H1 (cell line): ENCODE measurements around the gene GPHB5. TPM values are rescaled to one million over a fixed set of nuclear protein-coding genes. Genes with fewer than 3 reads are reported as not detected.

Experiments
- CTCF ChIA-PET: fragments of 300-600 bp; sonication (Branson Sonifier 250); formaldehyde crosslinking; loops from one replicate; lab custom pipeline; 2021; ENCODE audit not compliant: partially characterized antibody; lab: Charles Lee
- POLR2A ChIA-PET: fragments of 300-600 bp; sonication (Branson Sonifier 250); formaldehyde crosslinking; loops from one replicate; lab custom pipeline; 2021; ENCODE audit warnings: inconsistent platforms; ENCODE audit not compliant: partially characterized antibody; lab: Charles Lee
- DNase-seq, 2 experiments: peaks; one replicate each; pipeline versions ENCODE4 v3.0.0 to v3.0.0-alpha.2; 2010 to 2022; ENCODE audit warnings: low spot score in 2 of 2, low read depth in 1 of 2, mixed read lengths in 1 of 2
- FAIRE-seq: peaks from 2 replicates; lab custom pipeline; 2011; peaks lifted over from hg19 to GRCh38; lab: Jason Lieb, UNC
- H2AFZ ChIP-seq: 2 replicates; pipeline ENCODE4 v1.8.1; 2012; ENCODE audit warnings: low read length, inconsistent platforms
- H2AK5ac ChIP-seq: 2 replicates; pipeline ENCODE4 v1.6.1; 2013; ENCODE audit warnings: low read depth, low read length
- H2BK120ac ChIP-seq: replicated peaks from 2 replicates; pipeline ENCODE3; 2013; ENCODE audit warnings: low read depth, low read length, inconsistent platforms
- H2BK12ac ChIP-seq: 2 replicates; pipeline ENCODE4 v1.6.1; 2013; ENCODE audit warnings: low read depth, low read length
- H2BK15ac ChIP-seq: 2 replicates; pipeline ENCODE4 v1.6.1; 2013; ENCODE audit warnings: low read length
- H2BK20ac ChIP-seq: 2 replicates; pipeline ENCODE4 v1.6.1; 2013; ENCODE audit warnings: low read length
- H2BK5ac ChIP-seq: 2 replicates; pipeline ENCODE4 v1.6.1; 2013; ENCODE audit warnings: low read depth, low read length
- H3K14ac ChIP-seq: 2 replicates; pipeline ENCODE4 v1.6.1; 2013; ENCODE audit warnings: inconsistent platforms; ENCODE audit not compliant: insufficient read length
- H3K18ac ChIP-seq: 2 replicates; pipeline ENCODE4 v1.6.1; 2013; ENCODE audit warnings: low read length; ENCODE audit errors: extremely low read depth
- H3K23ac ChIP-seq: 2 replicates; pipeline ENCODE4 v1.6.1; 2013; ENCODE audit warnings: inconsistent platforms; ENCODE audit not compliant: insufficient read length
- H3K23me2 ChIP-seq: 2 replicates; pipeline ENCODE4 v1.6.1; 2013; ENCODE audit warnings: low read depth, low read length
- H3K27ac ChIP-seq: 2 replicates; pipeline ENCODE4 v1.6.1; 2011; ENCODE audit warnings: low read depth, low read length, inconsistent platforms
- H3K27me3 ChIP-seq, 4 experiments: replicated peaks in 1 of 4; 1 replicate in 1 of 4; 2 replicates in 3 of 4; pipeline versions ENCODE4 v1.6.1 to v1.8.1; 2011 to 2013; ENCODE audit warnings: low read length in 3 of 4, mild to moderate bottlenecking in 3 of 4, inconsistent platforms in 2 of 4, mixed read lengths in 2 of 4, moderate library complexity in 1 of 4; ENCODE audit not compliant: control insufficient read depth in 3 of 4, insufficient read depth in 3 of 4; ENCODE audit errors: extremely low read depth in 1 of 4
- H3K36me3 ChIP-seq, 4 experiments: 2 replicates each; pipeline versions ENCODE4 v1.6.1 to v1.8.1; 2011 to 2013; ENCODE audit warnings: mild to moderate bottlenecking in 4 of 4, low read length in 3 of 4, moderate library complexity in 2 of 4, control low read depth in 1 of 4, inconsistent platforms in 1 of 4; ENCODE audit not compliant: insufficient read depth in 4 of 4, control insufficient read depth in 2 of 4
- H3K4ac ChIP-seq: replicated peaks from 2 replicates; pipeline ENCODE3; 2013; ENCODE audit warnings: low read length, low read depth, mixed read lengths, inconsistent platforms; ENCODE audit not compliant: insufficient read length
- H3K4me1 ChIP-seq, 4 experiments: replicated peaks in 1 of 4; 1 replicate in 1 of 4; 2 replicates in 3 of 4; pipeline versions ENCODE4 v1.6.1 to v1.8.1; 2011 to 2013; ENCODE audit warnings: low read length in 3 of 4, inconsistent platforms in 2 of 4, mixed read lengths in 1 of 4; ENCODE audit not compliant: insufficient read depth in 4 of 4, control insufficient read depth in 3 of 4
- H3K4me2 ChIP-seq, 2 experiments: 2 replicates each; pipeline versions ENCODE4 v1.6.1 to v1.8.1; 2011 to 2013; ENCODE audit warnings: low read depth in 2 of 2, low read length in 2 of 2, control low read depth in 1 of 2, inconsistent platforms in 1 of 2, mild to moderate bottlenecking in 1 of 2; ENCODE audit not compliant: insufficient read depth in 1 of 2
- H3K4me3 ChIP-seq, 4 experiments: fragments of 200-600, 300-600 bp in 1 of 4; sonication (generic), shearing (Covaris generic), sonication (Bioruptor Twin) in 1 of 4; 2 replicates each; pipeline versions ENCODE4 v1.5.1 to v1.8.1; 2011 to 2016; ENCODE audit warnings: low read length in 4 of 4, low read depth in 3 of 4, control low read depth in 2 of 4, inconsistent platforms in 2 of 4, mild to moderate bottlenecking in 2 of 4, mixed read lengths in 1 of 4, moderate library complexity in 1 of 4; ENCODE audit not compliant: insufficient read depth in 2 of 4; ENCODE audit errors: extremely low read depth in 1 of 4
- H3K56ac ChIP-seq: replicated peaks from 2 replicates; pipeline ENCODE3; 2013; ENCODE audit warnings: low read depth, mild to moderate bottlenecking, mixed read lengths, low read length, inconsistent platforms; ENCODE audit not compliant: insufficient read length
- H3K79me1 ChIP-seq: 2 replicates; pipeline ENCODE4 v1.6.1; 2013; ENCODE audit warnings: low read depth, low read length, control low read depth
- H3K79me2 ChIP-seq, 2 experiments: 2 replicates each; pipeline versions ENCODE4 v1.6.1 to v1.8.1; 2012 to 2013; ENCODE audit warnings: low read length in 2 of 2, mild to moderate bottlenecking in 2 of 2, inconsistent platforms in 1 of 2; ENCODE audit not compliant: insufficient read depth in 2 of 2, control insufficient read depth in 1 of 2
- H3K9ac ChIP-seq, 4 experiments: replicated peaks in 1 of 4; 1 replicate in 1 of 4; 2 replicates in 3 of 4; pipeline versions ENCODE4 v1.6.1 to v1.8.1; 2011 to 2013; ENCODE audit warnings: low read depth in 3 of 4, low read length in 3 of 4, control low read depth in 2 of 4, mild to moderate bottlenecking in 2 of 4, moderate library complexity in 2 of 4, inconsistent platforms in 1 of 4; ENCODE audit errors: extremely low read depth in 1 of 4
- H3K9me3 ChIP-seq, 2 experiments: 2 replicates each; pipeline versions ENCODE4 v1.6.1 to v1.8.1; 2012 to 2013; ENCODE audit warnings: mild to moderate bottlenecking in 2 of 2, moderate library complexity in 2 of 2, control low read depth in 1 of 2, inconsistent platforms in 1 of 2, low read depth in 1 of 2, low read length in 1 of 2, mixed read lengths in 1 of 2; ENCODE audit not compliant: insufficient read depth in 2 of 2
- H4K20me1 ChIP-seq, 2 experiments: replicated peaks in 1 of 2; 2 replicates each; pipeline versions ENCODE3 to v1.8.1; 2011 to 2013; ENCODE audit warnings: inconsistent platforms in 2 of 2, low read length in 2 of 2, mild to moderate bottlenecking in 1 of 2; ENCODE audit not compliant: insufficient read depth in 2 of 2, control insufficient read depth in 1 of 2
- H4K5ac ChIP-seq: 2 replicates; pipeline ENCODE4 v1.6.1; 2013; ENCODE audit warnings: low read length, low read depth, mixed read lengths, inconsistent platforms; ENCODE audit not compliant: insufficient read length
- H4K8ac ChIP-seq: 2 replicates; pipeline ENCODE4 v1.8.0; 2013; ENCODE audit warnings: mild to moderate bottlenecking, moderate library complexity, low read length, inconsistent platforms; ENCODE audit not compliant: insufficient read depth; ENCODE audit errors: extremely low read depth
- H4K91ac ChIP-seq: replicated peaks from 2 replicates; pipeline ENCODE3; 2013; ENCODE audit warnings: low read length, mixed read lengths, inconsistent platforms; ENCODE audit not compliant: insufficient read length
- BRCA1 ChIP-seq: IDR thresholded peaks from 2 replicates; pipeline ENCODE4 v1.6.1; 2012; ENCODE audit warnings: low read depth, low read length, improper control_type of control experiment
- HDAC6 ChIP-seq: IDR thresholded peaks from one replicate; pipeline ENCODE4 v1.7.1; 2012; ENCODE audit warnings: low read depth, mild to moderate bottlenecking, inconsistent platforms, low read length, moderate library complexity
- WGBS, 2 experiments: shearing (Covaris generic) in 1 of 2; methylation state at CpG; one replicate each; pipeline versions ENCODE4 v1.1.6 to v1.1.7; 2013 to 2015; ENCODE audit warnings: low lambda C conversion rate in 2 of 2, mixed read lengths in 2 of 2, inconsistent platforms in 1 of 2, low coverage in 1 of 2, missing lambda C conversion rate in 1 of 2; ENCODE audit not compliant: insufficient replicate concordance in 2 of 2, insufficient coverage in 1 of 2, insufficient read length in 1 of 2; ENCODE audit errors: extremely low coverage in 1 of 2, missing lambda C conversion rate in 1 of 2; 5-methylcytosine and 5-hydroxymethylcytosine counted together
- polyA plus RNA-seq, 7 experiments: library from polyadenylated mRNA; depleted of rRNA in 3 of 7; stranded (reverse) in 5 of 7; unstranded in 2 of 7; fragments of >200 nt in 5 of 7; fragments of 200-250 nt in 2 of 7; gene quantifications; 1 replicate in 5 of 7; 2 replicates in 1 of 7; 4 replicates in 1 of 7; pipeline versions ENCODE4 v1.2.1 to v1.2.3, GENCODE V29; 2011 to 2013; ENCODE audit warnings: missing spikeins in 2 of 7, mixed read lengths in 2 of 7
- total RNA-seq: library from RNA; stranded (reverse); fragmentation: NEBNext Ultra II Directional; extraction: Animal tissue kit (Norgen Biotek cat#: 25700); gene quantifications from 2 replicates; pipeline ENCODE4 v1.2.1, GENCODE V29; 2021

Gene GPHB5
- total and polyA plus RNA-seq, 2 of the 8 experiments (the other 6 are each of a cell fraction or from before 2014, with no cell fraction given): not detected

DNA sequence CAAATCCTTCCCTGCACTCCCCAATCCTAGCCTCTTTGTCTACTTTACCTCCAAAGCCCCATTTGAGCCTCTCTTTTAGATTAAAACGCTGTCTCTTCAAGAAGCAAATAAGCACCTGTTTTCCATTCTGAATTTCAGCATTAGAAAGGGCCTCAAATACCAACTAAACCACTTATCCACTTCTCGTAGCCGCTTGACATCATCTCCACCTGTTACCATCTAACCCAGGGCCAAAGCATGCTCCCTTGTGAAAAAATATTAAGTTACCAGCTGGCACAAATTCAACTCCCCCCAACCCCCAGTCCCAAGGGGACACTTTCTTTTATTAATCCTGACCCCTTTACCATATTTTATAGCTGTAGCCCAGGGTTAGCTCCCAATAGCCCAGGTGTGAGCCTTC is 43.1 kb downstream of the GPHB5 start:
- CTCF ChIA-PET: interaction anchor here (0.6 to 7.0 kb wide), 22 partner anchors 8 to 1113 kb away, joined by 3 to 70 read pairs (median 4); partner anchors contain the start of gene RHOJ
- H3K23me2 ChIP-seq: no peaks in the 10 kb centered on the region
- H3K4ac ChIP-seq: no peak overlapping the region
- H4K8ac ChIP-seq: no peak overlapping the region
- POLR2A ChIA-PET: no interaction called here
- H2BK20ac ChIP-seq: no peak overlapping the region
- H2BK15ac ChIP-seq: no peak overlapping the region
- FAIRE-seq (no peak), DNase-seq (no peak)
- H3K9ac ChIP-seq: no peak overlapping the region
- no peak overlapping the region for H3K4me3 ChIP-seq
- H3K27me3 ChIP-seq: no peaks in the 10 kb centered on the region
- H3K23ac ChIP-seq: no peak overlapping the region
- no peaks in the 10 kb centered on the region for H3K79me2 ChIP-seq
- no peak overlapping the region for H2BK12ac ChIP-seq
- no peak overlapping the region for H4K91ac ChIP-seq
- no peaks in the 10 kb centered on the region for H3K4me1 ChIP-seq
- H3K56ac ChIP-seq: no peak overlapping the region
- no peak overlapping the region for H3K18ac ChIP-seq
- no peaks in the 10 kb centered on the region for H3K9me3 ChIP-seq
- H3K4me2 ChIP-seq: no peak overlapping the region
- H4K20me1 ChIP-seq: no peaks in the 10 kb centered on the region
- 76% methylated on average over 3 of the region's 3 CpGs; no CpG with 5 or more reads in 1 of the 2 experiments for WGBS, 2 experiments
- no peak overlapping the region for H4K5ac ChIP-seq
- no peaks in the 10 kb centered on the region for H3K36me3 ChIP-seq
- TF ChIP-seq HDAC6: no peak
- no peak for TF ChIP-seq BRCA1
- H2BK5ac ChIP-seq: no peak overlapping the region
- no peak overlapping the region for H3K27ac ChIP-seq
- H2AFZ ChIP-seq: 0 out of 2 replicates have a peak overlapping the region, but pooled peaks have one; percentile 24
- H2AK5ac ChIP-seq: no peak overlapping the region
- H3K79me1 ChIP-seq: no peaks in the 10 kb centered on the region
- no peak overlapping the region for H3K14ac ChIP-seq
- no peak overlapping the region for H2BK120ac ChIP-seq
